Measurements from ENCODE around the gene TMTC2. TPM values are rescaled to one million over a fixed set of nuclear protein-coding genes. Genes with fewer than 3 reads are reported as not detected.

TMTC2 gene
- polyA plus RNA-seq, 1 experiment, result 1.6 TPM

DNA sequence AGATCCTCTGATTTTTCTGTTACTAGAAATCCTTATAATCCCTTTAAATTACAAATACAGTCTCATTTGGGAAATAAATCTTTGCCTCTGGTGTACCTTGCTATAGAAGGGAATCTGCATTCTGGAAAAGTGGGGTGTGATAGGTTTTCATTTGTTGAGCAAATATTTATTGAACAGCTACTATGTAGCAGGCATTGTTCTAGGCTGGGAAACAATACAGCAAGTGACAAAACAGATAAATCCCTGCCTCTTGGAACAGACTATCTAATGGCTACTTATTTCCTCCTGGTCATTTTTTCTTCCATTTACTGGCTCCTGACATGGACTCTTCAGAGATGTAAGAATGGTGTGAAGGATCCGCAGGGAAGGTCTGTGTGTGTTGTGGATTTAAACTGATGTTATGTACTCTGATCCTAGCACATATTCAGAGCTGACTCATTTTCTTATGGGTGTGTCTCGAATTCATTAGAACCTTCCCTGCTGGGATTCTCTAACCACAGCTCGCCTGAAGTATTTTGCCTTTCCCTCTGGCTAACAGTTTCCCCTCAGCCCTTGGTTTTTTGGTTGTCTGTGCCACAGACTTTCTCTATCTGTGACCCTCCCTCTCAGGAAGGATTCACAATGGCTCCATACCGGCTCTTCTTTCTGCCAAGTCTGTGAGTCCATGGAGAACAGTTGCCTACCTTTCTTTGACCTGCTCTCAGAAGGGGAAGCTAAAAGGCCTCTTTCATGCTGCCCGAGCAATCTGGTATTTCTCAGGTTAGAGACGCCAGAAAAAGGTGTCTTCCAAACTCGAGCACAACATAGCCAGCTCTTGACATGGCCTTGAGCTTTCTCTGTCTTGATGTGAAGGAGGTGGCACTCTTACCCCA, 53.7 kb downstream of the TMTC2 start:
- no peak overlapping the region for H3K27ac ChIP-seq (ENCODE audit: low read depth, low read length)
- no peaks in the 10 kb centered on the region for H3K27me3 ChIP-seq (ENCODE audit: control insufficient read depth, insufficient read depth, low read length)
- no peak for DNase-seq (ENCODE audit: low read depth, low spot score)
- POLR2A ChIA-PET, result no interaction called here
- no peak overlapping the region for H3K4me3 ChIP-seq (ENCODE audit: low read depth, low read length)
- H3K9me3 ChIP-seq (ENCODE audit: control insufficient read depth, insufficient read depth, low read length), result no peaks in the 10 kb centered on the region
- TF ChIP-seq, protein P1, sequence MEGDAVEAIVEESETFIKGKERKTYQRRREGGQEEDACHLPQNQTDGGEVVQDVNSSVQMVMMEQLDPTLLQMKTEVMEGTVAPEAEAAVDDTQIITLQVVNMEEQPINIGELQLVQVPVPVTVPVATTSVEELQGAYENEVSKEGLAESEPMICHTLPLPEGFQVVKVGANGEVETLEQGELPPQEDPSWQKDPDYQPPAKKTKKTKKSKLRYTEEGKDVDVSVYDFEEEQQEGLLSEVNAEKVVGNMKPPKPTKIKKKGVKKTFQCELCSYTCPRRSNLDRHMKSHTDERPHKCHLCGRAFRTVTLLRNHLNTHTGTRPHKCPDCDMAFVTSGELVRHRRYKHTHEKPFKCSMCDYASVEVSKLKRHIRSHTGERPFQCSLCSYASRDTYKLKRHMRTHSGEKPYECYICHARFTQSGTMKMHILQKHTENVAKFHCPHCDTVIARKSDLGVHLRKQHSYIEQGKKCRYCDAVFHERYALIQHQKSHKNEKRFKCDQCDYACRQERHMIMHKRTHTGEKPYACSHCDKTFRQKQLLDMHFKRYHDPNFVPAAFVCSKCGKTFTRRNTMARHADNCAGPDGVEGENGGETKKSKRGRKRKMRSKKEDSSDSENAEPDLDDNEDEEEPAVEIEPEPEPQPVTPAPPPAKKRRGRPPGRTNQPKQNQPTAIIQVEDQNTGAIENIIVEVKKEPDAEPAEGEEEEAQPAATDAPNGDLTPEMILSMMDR (IDR thresholded peaks at IDR 0.05; ENCODE audit: low read depth, low read length), result no peak
- CTCF ChIA-PET, result interaction anchor here (0.6 kb wide), 1 partner anchor 38 kb away, joined by 9 read pairs; no protein-coding TSS in a partner anchor

DNA sequence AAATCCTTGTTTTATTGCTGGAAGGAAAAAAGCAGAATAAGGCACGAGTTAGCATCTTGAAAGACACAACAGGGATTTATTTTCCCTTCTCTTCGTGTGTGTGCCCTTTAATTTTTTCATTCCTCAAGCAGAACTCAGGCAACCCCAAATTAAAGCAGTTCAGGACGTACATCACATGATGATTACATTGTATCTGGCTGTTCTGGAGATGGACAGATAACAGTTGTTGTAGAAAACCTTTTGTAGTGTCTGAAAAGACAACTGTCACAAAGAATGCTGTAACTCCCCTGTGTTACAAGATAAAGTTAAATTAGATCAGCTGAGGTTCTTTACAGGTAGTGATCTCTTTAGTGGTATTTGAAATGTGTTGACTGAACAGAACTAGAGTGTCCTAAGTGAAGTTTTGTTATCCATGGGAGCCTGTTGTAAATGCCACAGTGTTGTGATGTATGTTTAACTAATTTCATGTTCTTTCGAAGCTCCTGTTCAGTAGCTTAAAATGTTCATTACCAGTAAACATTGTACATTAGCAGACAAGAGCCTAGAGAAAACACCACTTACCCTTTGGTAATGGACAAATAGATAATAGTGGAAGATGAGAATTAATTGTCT, 58.5 kb downstream of the TMTC2 start:
- Histone ChIP-seq H3K27ac (ENCODE audit: low read depth, low read length) (no peak overlapping the region), H3K4me3 (ENCODE audit: low read depth, low read length) (no peak overlapping the region), H3K27me3 (ENCODE audit: control insufficient read depth, insufficient read depth, low read length) (no peaks in the 10 kb centered on the region), H3K9me3 (ENCODE audit: control insufficient read depth, insufficient read depth, low read length) (no peaks in the 10 kb centered on the region)
- ChIA-PET POLR2A (no interaction called here), CTCF (interaction anchor here (0.8 kb wide), 1 partner anchor 9 kb away, joined by 3 read pairs; no protein-coding TSS in a partner anchor)
- TF ChIP-seq, protein P1 (IDR thresholded peaks at IDR 0.05; ENCODE audit: low read depth, low read length), result no peak
- no peak for DNase-seq (ENCODE audit: low read depth, low spot score)

DNA sequence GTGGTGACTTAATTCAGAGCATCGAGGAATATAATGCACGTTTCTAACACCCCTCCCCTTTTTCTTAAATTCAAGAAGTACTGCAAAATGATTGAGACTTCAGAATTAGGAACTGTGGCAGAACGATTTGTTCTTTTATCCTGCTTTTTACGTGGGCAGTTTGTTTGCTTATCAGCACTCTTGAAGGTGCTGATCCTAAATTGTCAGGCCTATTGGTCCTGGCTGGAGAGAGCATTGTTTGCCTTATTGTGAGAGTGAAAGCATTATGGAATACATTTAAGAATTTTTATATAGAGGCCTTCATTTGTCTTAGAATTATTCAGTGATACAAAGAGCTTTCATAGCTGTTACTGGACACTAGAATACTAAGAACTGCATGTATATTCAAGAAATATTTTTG, 59.1 kb downstream of the TMTC2 start:
- Histone ChIP-seq H3K27me3 (ENCODE audit: control insufficient read depth, insufficient read depth, low read length) (no peaks in the 10 kb centered on the region), H3K27ac (ENCODE audit: low read depth, low read length) (no peak overlapping the region), H3K4me3 (ENCODE audit: low read depth, low read length) (no peak overlapping the region), H3K9me3 (ENCODE audit: control insufficient read depth, insufficient read depth, low read length) (no peaks in the 10 kb centered on the region)
- TF ChIP-seq, protein P1 (IDR thresholded peaks at IDR 0.05; ENCODE audit: low read depth, low read length), result no peak
- DNase-seq (ENCODE audit: low read depth, low spot score), result no peak
- CTCF ChIA-PET, result interaction anchor here (0.8 kb wide), 1 partner anchor 8 kb away, joined by 3 read pairs; no protein-coding TSS in a partner anchor
- POLR2A ChIA-PET, result no interaction called here

DNA sequence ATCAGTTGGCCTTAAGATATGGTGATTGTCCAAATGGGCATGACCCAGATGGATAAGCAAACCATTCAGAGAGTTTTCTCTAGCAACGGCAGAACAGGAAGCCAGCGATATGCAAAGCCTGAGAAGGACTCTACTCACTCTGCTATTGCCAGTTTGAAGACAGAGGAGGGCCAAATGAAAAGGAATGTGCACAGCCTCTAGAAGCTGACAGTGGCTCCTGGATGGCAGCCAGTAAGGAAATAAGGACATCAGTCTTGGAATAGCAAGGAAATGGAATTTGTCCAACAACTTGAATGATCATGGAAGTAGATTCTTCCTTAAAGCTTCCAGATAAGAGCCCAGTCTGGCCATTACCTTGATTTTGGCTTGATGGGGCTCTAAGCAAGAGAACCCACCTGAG, 60.0 kb downstream of the TMTC2 start:
- DNase-seq (ENCODE audit: low read depth, low spot score), result no peak
- Histone ChIP-seq H3K9me3 (ENCODE audit: control insufficient read depth, insufficient read depth, low read length) (no peaks in the 10 kb centered on the region), H3K27ac (ENCODE audit: low read depth, low read length) (no peak overlapping the region), H3K4me3 (ENCODE audit: low read depth, low read length) (no peak overlapping the region), H3K27me3 (ENCODE audit: control insufficient read depth, insufficient read depth, low read length) (no peaks in the 10 kb centered on the region)
- TF ChIP-seq, protein P1 (IDR thresholded peaks at IDR 0.05; ENCODE audit: low read depth, low read length), result no peak
- POLR2A ChIA-PET, result no interaction called here
- CTCF ChIA-PET, result no interaction called here

DNA sequence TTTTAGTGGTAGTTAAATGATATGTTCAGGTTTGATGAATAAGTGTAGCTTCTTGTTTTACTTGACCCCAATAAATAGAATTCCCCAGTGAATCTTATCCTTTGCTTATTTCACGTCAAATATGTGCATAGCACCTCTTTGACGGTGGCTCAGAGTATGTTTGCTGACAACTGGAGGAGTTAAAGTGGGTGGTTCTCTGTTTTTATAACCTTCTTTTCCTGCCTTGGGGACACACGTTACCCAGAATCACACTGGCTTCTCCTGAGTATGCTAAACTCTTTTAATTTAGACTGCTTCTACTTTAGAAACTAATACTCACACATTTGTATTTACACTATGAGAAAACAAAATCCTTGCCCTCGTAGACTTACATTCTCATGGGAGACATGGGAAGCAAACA, 62.3 kb downstream of the TMTC2 start:
- CTCF ChIA-PET, result no interaction called here
- TF ChIP-seq, protein P1 (IDR thresholded peaks at IDR 0.05; ENCODE audit: low read depth, low read length), result no peak
- DNase-seq (ENCODE audit: low read depth, low spot score), result no peak

More for the DNA sequence above, 62.3 kb downstream of the TMTC2 start:
- no peaks in the 10 kb centered on the region for H3K27me3 ChIP-seq (ENCODE audit: control insufficient read depth, insufficient read depth, low read length)
- H3K27ac ChIP-seq (ENCODE audit: low read depth, low read length), result no peak overlapping the region
- POLR2A ChIA-PET, result no interaction called here
- no peak overlapping the region for H3K4me3 ChIP-seq (ENCODE audit: low read depth, low read length)
- H3K9me3 ChIP-seq (ENCODE audit: control insufficient read depth, insufficient read depth, low read length), result no peaks in the 10 kb centered on the region
